KMS-11 (cell line): ENCODE results near the gene JARID2.

Source experiments
- H2AFZ ChIP-seq: fragments of 200-600 bp; sonication (generic); 2 replicates; pipeline ENCODE4 v1.6.1; 2016; ENCODE audit warnings: antibody characterized with exemption, mixed run types, low read depth
- H3K27ac ChIP-seq: fragments of 200-600 bp; sonication (generic); 2 replicates; pipeline ENCODE4 v1.6.1; 2016; ENCODE audit warnings: mild to moderate bottlenecking, mixed run types
- H3K27me3 ChIP-seq: fragments of 200-600 bp; sonication (generic); 2 replicates; pipeline ENCODE4 v1.6.1; 2017; ENCODE audit warnings: mild to moderate bottlenecking, low read depth, mixed run types, moderate library complexity; ENCODE audit not compliant: insufficient read depth
- H3K36me3 ChIP-seq: fragments of 200-600 bp; sonication (generic); 2 replicates; pipeline ENCODE4 v1.6.1; 2017; ENCODE audit warnings: mild to moderate bottlenecking, mixed run types; ENCODE audit not compliant: insufficient read depth
- H3K4me1 ChIP-seq: fragments of 200-600 bp; sonication (generic); 2 replicates; pipeline ENCODE4 v1.6.1; 2016; ENCODE audit warnings: mild to moderate bottlenecking, low read depth, mixed run types; ENCODE audit not compliant: poor library complexity, severe bottlenecking
- H3K4me2 ChIP-seq: fragments of 200-600 bp; sonication (generic); 2 replicates; pipeline ENCODE4 v1.7.0; 2016; ENCODE audit warnings: mild to moderate bottlenecking, mixed run types
- H3K4me3 ChIP-seq: fragments of 200-600 bp; sonication (generic); IDR thresholded peaks from 2 replicates; pipeline ENCODE4 v1.6.1; 2017; ENCODE audit warnings: low read depth, low read length, mixed read lengths; ENCODE audit not compliant: insufficient read depth
- H3K79me2 ChIP-seq: fragments of 200-600 bp; sonication (generic); 2 replicates; pipeline ENCODE4 v1.6.1; 2016; ENCODE audit warnings: low read depth, mixed run types; ENCODE audit not compliant: insufficient read depth
- H3K9ac ChIP-seq: fragments of 200-600 bp; sonication (generic); 2 replicates; pipeline ENCODE4 v1.6.1; 2016; ENCODE audit warnings: mild to moderate bottlenecking, mixed run types
- H4K20me1 ChIP-seq: fragments of 200-600 bp; sonication (generic); 2 replicates; pipeline ENCODE4 v1.6.1; 2016; ENCODE audit warnings: mild to moderate bottlenecking, mixed run types; ENCODE audit not compliant: insufficient read depth
- CTCF ChIP-seq: fragments of 200-600 bp; sonication (generic); conservative IDR thresholded peaks from 2 replicates; pipeline ENCODE4 v1.6.1; 2017; ENCODE audit warnings: low read depth, mild to moderate bottlenecking, antibody characterized with exemption, low read length, moderate library complexity, mixed read lengths

The JARID2 gene

GRCh38 chr6:15401769-15402250 lies 155.9 kb downstream of the JARID2 start:
- no peaks in the 10 kb centered on the region for H3K36me3 ChIP-seq
- no peak overlapping the region for H2AFZ ChIP-seq
- H3K4me1 ChIP-seq, result peaks cover 28% of the 10 kb centered on the region
- no peaks in the 10 kb centered on the region for H3K27me3 ChIP-seq
- H3K4me3 ChIP-seq, result no peak overlapping the region
- H4K20me1 ChIP-seq, result no peaks in the 10 kb centered on the region
- H3K9ac ChIP-seq, result no peak overlapping the region
- no peak for TF ChIP-seq CTCF
- no peak overlapping the region for H3K4me2 ChIP-seq
- H3K79me2 ChIP-seq, result peaks cover 27% of the 10 kb centered on the region; the same call in 1 of the 2 replicates
- no peak overlapping the region for H3K27ac ChIP-seq

DNA sequence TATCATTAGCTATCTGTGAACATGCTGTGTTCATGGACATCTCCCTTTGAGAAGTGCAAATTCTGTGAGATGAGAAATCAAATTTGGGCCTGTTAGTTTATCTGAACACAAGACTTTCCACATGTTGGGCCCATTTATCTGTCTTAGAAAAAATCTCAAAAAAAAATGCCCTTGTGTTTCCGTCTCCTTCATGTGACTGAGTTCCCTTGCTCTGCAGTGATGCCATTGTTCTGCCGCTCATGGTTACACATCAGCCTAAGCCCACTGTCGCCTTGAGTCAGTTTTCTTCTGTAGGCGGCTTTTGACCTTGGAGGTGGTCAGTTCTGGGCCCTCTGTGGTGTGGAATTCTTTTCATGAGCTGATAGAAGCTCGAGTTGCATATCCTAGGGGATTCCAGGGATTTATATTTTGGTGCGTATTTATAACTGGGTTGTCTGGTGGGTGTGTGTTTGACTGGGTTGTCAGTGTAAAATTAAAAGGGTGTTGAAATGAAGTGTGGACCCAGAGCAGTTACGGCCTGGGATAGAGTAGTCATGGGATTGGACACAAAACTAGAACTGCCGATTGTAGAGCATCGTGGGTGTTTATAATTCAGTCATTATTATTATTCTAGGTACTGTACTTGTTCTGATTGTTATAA lies 156.7 kb downstream of the JARID2 start:
- Histone ChIP-seq H3K27me3 (no peaks in the 10 kb centered on the region), H3K4me3 (no peak overlapping the region), H4K20me1 (no peaks in the 10 kb centered on the region), H3K4me2 (no peak overlapping the region), H2AFZ (no peak overlapping the region), H3K79me2 (peaks cover 23% of the 10 kb centered on the region; the same call in 1 of the 2 replicates), H3K27ac (no peak overlapping the region), H3K36me3 (no peaks in the 10 kb centered on the region), H3K4me1 (peaks cover 28% of the 10 kb centered on the region), H3K9ac (no peak overlapping the region)
- TF ChIP-seq CTCF, result no peak

DNA sequence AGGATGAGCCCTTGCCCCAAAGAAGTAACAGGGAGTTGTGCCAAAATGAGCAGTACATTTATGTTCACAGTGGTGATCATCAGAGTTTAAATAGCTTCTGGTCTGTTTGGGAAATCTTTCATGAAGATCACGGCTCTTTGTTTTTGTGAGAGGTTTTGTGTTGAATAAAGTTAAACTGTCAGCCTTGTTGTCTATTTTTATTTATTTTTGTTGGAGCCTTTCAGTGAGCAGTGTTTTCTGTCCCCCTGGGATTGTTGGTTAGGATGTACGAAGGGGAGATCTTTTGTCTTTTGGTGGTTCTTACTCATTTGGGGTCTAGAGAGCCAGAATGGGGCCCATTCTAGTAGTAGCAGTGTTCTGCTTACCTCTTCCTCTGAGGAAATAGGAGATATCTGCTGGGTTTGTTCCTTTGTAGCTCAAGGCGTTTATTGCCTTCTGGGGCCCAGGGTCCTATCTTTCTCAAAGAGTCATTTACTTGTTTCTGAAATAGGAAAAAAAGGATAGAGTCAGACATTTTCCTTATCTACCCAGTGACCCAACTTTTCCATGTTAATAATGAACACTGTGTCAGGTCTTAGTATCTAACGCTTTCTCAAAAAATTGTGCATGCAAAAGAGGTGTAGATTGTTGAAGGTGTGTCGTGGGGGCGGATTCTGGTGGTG lies 157.4 kb downstream of the JARID2 start:
- no peak overlapping the region for H3K9ac ChIP-seq
- H3K36me3 ChIP-seq, result no peaks in the 10 kb centered on the region
- TF ChIP-seq CTCF, result no peak
- H3K27me3 ChIP-seq, result no peaks in the 10 kb centered on the region
- H3K4me1 ChIP-seq, result peaks cover 26% of the 10 kb centered on the region
- H2AFZ ChIP-seq, result no peak overlapping the region
- H3K4me2 ChIP-seq, result no peak overlapping the region
- 0 out of 2 replicates have a peak, but pooled peaks cover 20% of the 10 kb centered on the region for H3K79me2 ChIP-seq
- no peaks in the 10 kb centered on the region for H4K20me1 ChIP-seq
- no peak overlapping the region for H3K27ac ChIP-seq
- H3K4me3 ChIP-seq, result no peak overlapping the region

- TF ChIP-seq CTCF, result no peak
- no peaks in the 10 kb centered on the region for H3K27me3 ChIP-seq
- H3K9ac ChIP-seq, result no peak overlapping the region
- H3K36me3 ChIP-seq, result no peaks in the 10 kb centered on the region
- H3K79me2 ChIP-seq, result peaks cover 11% of the 10 kb centered on the region; the same call in 1 of the 2 replicates
- no peaks in the 10 kb centered on the region for H4K20me1 ChIP-seq
- H3K4me3 ChIP-seq, result no peak overlapping the region
- H3K4me2 ChIP-seq, result no peak overlapping the region
- no peak overlapping the region for H3K27ac ChIP-seq
- H2AFZ ChIP-seq, result no peak overlapping the region
- peaks cover 12% of the 10 kb centered on the region for H3K4me1 ChIP-seq
Observed at GRCh38 chr6:15404685-15404980, 158.8 kb downstream of the JARID2 start.
